ENCODE data around the gene GARNL3.

DNA sequence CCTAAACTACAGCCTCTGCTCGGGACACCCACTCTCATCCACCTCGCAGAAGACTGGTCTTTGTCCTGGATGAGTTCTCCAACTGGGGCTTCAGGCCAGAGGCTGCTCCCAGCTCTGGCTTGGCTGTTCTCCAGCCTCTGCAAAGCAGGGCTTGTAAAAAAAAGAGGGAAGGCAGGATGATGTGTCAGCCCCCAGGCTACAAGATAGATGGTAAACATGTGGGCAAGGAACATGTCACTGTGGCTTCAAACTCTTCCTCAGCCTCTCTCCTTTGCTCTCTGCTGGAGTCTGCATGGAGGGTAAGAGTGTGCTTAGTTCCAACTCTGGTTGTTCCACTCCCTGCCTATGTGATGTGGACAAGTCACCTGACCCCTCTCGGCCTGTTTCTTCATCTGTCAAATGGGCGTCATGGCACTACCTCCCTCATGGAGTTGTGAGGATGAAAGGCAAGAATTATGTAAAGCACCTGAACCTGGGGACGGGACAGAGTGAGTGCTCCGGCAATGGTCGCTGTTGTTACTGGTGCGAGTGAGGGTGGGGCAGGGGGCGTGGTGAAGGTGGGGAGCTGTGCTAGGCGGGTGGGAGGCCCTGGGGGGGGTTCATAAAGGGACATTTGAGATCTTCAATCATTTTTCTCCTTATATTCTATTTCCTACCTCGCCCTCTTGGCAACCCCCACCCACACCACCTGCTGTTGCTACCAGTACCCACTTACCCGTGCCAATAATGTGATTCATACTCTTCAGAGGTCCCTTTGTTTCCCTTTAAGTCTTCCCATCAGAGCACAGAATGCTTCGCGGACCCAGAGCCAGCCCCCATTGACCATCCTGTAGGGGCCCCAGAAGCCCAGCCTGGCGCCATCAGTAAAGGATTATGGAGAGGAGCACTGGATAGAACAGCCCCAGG is 152.8 kb downstream of the GARNL3 start:
- TF ChIP-seq TAF1 (IDR thresholded peaks at IDR 0.05; ENCODE audit: borderline replicate concordance, insufficient read depth, low read length): no peak
- TF ChIP-seq, protein P1, sequence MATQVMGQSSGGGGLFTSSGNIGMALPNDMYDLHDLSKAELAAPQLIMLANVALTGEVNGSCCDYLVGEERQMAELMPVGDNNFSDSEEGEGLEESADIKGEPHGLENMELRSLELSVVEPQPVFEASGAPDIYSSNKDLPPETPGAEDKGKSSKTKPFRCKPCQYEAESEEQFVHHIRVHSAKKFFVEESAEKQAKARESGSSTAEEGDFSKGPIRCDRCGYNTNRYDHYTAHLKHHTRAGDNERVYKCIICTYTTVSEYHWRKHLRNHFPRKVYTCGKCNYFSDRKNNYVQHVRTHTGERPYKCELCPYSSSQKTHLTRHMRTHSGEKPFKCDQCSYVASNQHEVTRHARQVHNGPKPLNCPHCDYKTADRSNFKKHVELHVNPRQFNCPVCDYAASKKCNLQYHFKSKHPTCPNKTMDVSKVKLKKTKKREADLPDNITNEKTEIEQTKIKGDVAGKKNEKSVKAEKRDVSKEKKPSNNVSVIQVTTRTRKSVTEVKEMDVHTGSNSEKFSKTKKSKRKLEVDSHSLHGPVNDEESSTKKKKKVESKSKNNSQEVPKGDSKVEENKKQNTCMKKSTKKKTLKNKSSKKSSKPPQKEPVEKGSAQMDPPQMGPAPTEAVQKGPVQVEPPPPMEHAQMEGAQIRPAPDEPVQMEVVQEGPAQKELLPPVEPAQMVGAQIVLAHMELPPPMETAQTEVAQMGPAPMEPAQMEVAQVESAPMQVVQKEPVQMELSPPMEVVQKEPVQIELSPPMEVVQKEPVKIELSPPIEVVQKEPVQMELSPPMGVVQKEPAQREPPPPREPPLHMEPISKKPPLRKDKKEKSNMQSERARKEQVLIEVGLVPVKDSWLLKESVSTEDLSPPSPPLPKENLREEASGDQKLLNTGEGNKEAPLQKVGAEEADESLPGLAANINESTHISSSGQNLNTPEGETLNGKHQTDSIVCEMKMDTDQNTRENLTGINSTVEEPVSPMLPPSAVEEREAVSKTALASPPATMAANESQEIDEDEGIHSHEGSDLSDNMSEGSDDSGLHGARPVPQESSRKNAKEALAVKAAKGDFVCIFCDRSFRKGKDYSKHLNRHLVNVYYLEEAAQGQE (IDR thresholded peaks at IDR 0.05; ENCODE audit: insufficient read depth in 1 of 2, low read depth in 2 of 2, low read length in 2 of 2): no peak

Measured in PFSK-1 (cell line).